IMR-90 (cell line): Measurements from ENCODE around the gene PODNL1. TPM values are rescaled to one million over a fixed set of nuclear protein-coding genes. Genes with fewer than 3 reads are reported as not detected.

Experiments used
- ATAC-seq: fragments of 200-7000 bp; cut with Tn5 transposase; 2 replicates; pipeline ENCODE4 v1.9.1; 2020; ENCODE audit warnings: low read depth, mild to moderate bottlenecking, moderate library complexity
- BruUV-seq: library from RNA; stranded (reverse); fragments of 400-500 nt; replicated peaks from 2 replicates; lab custom pipeline; 2021; lab: Mats Ljungman, UMichigan
- CTCF ChIA-PET: fragments of 300-600 bp; formaldehyde crosslinking; extraction: SDS; loops from one replicate; lab custom pipeline; 2021; ENCODE audit warnings: antibody characterized with exemption; lab: Yijun Ruan, JAX
- POLR2A ChIA-PET: fragments of 300-600 bp; sonication (Branson Sonifier 250); formaldehyde crosslinking; loops from one replicate; lab custom pipeline; 2022; ENCODE audit warnings: antibody characterized with exemption; ENCODE audit not compliant: unreplicated experiment; lab: Charles Lee
- DNase-seq: peaks from one replicate; pipeline ENCODE4 v3.0.0; 2013
- H2AFZ ChIP-seq: replicated peaks from 2 replicates; pipeline ENCODE3; 2013; ENCODE audit warnings: low read length, mild to moderate bottlenecking; ENCODE audit not compliant: poor library complexity
- H2AK5ac ChIP-seq: 2 replicates; pipeline ENCODE4 v1.6.1; 2013; ENCODE audit warnings: low read depth, low read length, inconsistent platforms
- H2AK9ac ChIP-seq: replicated peaks from 2 replicates; pipeline ENCODE3; 2013; ENCODE audit warnings: mild to moderate bottlenecking, low read depth, low read length, moderate library complexity; ENCODE audit not compliant: poor library complexity
- H2BK120ac ChIP-seq: 2 replicates; pipeline ENCODE4 v1.6.1; 2013; ENCODE audit warnings: low read depth, low read length, inconsistent platforms
- H2BK15ac ChIP-seq: 3 replicates; pipeline ENCODE4 v1.6.1; 2013; ENCODE audit warnings: low read depth, low read length, inconsistent platforms
- H2BK20ac ChIP-seq: 2 replicates; pipeline ENCODE4 v1.6.1; 2013; ENCODE audit warnings: low read depth, mild to moderate bottlenecking, inconsistent platforms, low read length, moderate library complexity
- H2BK5ac ChIP-seq: 2 replicates; pipeline ENCODE4 v1.6.1; 2013; ENCODE audit warnings: mild to moderate bottlenecking, low read depth, low read length, inconsistent platforms; ENCODE audit not compliant: poor library complexity, severe bottlenecking
- H3K14ac ChIP-seq: replicated peaks from 2 replicates; pipeline ENCODE4 v1.6.1; 2013; ENCODE audit warnings: low read depth, low read length, inconsistent platforms
- H3K18ac ChIP-seq: 2 replicates; pipeline ENCODE4 v1.6.1; 2013; ENCODE audit warnings: low read depth, low read length, control low read depth
- H3K23ac ChIP-seq: 2 replicates; pipeline ENCODE4 v1.6.1; 2013; ENCODE audit warnings: low read depth, low read length, inconsistent platforms
- H3K27ac ChIP-seq: 2 replicates; pipeline ENCODE4 v1.5.1; 2013; ENCODE audit warnings: mild to moderate bottlenecking, control low read depth, low read length; ENCODE audit not compliant: insufficient read depth
- H3K27me3 ChIP-seq: 2 replicates; pipeline ENCODE4 v1.6.1; 2013; ENCODE audit warnings: low read length; ENCODE audit not compliant: control insufficient read depth, insufficient read depth
- H3K36me3 ChIP-seq: 2 replicates; pipeline ENCODE4 v1.6.1; 2013; ENCODE audit warnings: low read length, mixed read lengths; ENCODE audit not compliant: control insufficient read depth, insufficient read depth
- H3K4ac ChIP-seq: 2 replicates; pipeline ENCODE4 v1.6.1; 2013; ENCODE audit warnings: low read depth, low read length, inconsistent platforms
- H3K4me1 ChIP-seq: 2 replicates; pipeline ENCODE4 v1.6.1; 2013; ENCODE audit warnings: low read length, mixed read lengths; ENCODE audit not compliant: control insufficient read depth, insufficient read depth
- H3K4me2 ChIP-seq: 2 replicates; pipeline ENCODE4 v1.6.1; 2013; ENCODE audit warnings: low read depth, mild to moderate bottlenecking, control low read depth, low read length, moderate library complexity
- H3K4me3 ChIP-seq: 2 replicates; pipeline ENCODE4 v1.5.1; 2013; ENCODE audit warnings: low read depth, mild to moderate bottlenecking, control low read depth, low read length, moderate library complexity; ENCODE audit not compliant: insufficient read depth
- H3K56ac ChIP-seq: 2 replicates; pipeline ENCODE4 v1.6.1; 2013; ENCODE audit warnings: low read length, inconsistent platforms; ENCODE audit not compliant: insufficient read depth; ENCODE audit errors: extremely low read depth
- H3K79me1 ChIP-seq, 2 experiments: 2 replicates each; pipeline ENCODE4 v1.6.1; 2013; ENCODE audit warnings: low read length in 2 of 2, inconsistent platforms in 1 of 2, low read depth in 1 of 2
- H3K9ac ChIP-seq: 2 replicates; pipeline ENCODE4 v1.6.1; 2013; ENCODE audit warnings: low read depth, low read length, control low read depth
- H3K9me1 ChIP-seq: 2 replicates; pipeline ENCODE4 v1.6.1; 2013; ENCODE audit warnings: low read length, inconsistent platforms; ENCODE audit not compliant: insufficient read depth
- H3K9me3 ChIP-seq: 2 replicates; pipeline ENCODE4 v1.6.1; 2013; ENCODE audit warnings: low read length; ENCODE audit not compliant: control insufficient read depth, insufficient read depth
- H4K20me1 ChIP-seq: 2 replicates; pipeline ENCODE4 v1.6.1; 2013; ENCODE audit warnings: low read length, inconsistent platforms; ENCODE audit not compliant: insufficient read depth
- H4K5ac ChIP-seq: 2 replicates; pipeline ENCODE4 v1.6.1; 2013; ENCODE audit warnings: mild to moderate bottlenecking, low read depth, low read length, control low read depth
- H4K8ac ChIP-seq, 2 experiments: 2 replicates each; pipeline ENCODE4 v1.6.1; 2013; ENCODE audit warnings: low read depth in 2 of 2, low read length in 2 of 2, control low read depth in 1 of 2, inconsistent platforms in 1 of 2
- H4K91ac ChIP-seq: 2 replicates; pipeline ENCODE4 v1.6.1; 2013; ENCODE audit warnings: low read depth, low read length, inconsistent platforms; ENCODE audit not compliant: insufficient read depth
- BHLHE40 ChIP-seq: fragments of 150-350 bp; IDR thresholded peaks from 2 replicates; pipeline ENCODE4 v1.6.1; 2016; ENCODE audit warnings: mild to moderate bottlenecking, low read depth, low read length
- FOS ChIP-seq: fragments of 150-350 bp; IDR thresholded peaks from 2 replicates; pipeline ENCODE4 v1.6.1; 2016; ENCODE audit warnings: low read depth, low read length
- MAFK ChIP-seq: IDR thresholded peaks from 2 replicates; pipeline ENCODE4 v1.6.1; 2012; ENCODE audit warnings: low read depth, low read length, improper control_type of control experiment
- MAZ ChIP-seq: IDR thresholded peaks from 2 replicates; pipeline ENCODE4 v1.6.1; 2012; ENCODE audit warnings: low read depth, mild to moderate bottlenecking, low read length, improper control_type of control experiment, moderate library complexity, borderline replicate concordance
- MXI1 ChIP-seq: IDR thresholded peaks from 2 replicates; pipeline ENCODE4 v1.6.1; 2012; ENCODE audit warnings: low read depth, mild to moderate bottlenecking, low read length, moderate library complexity, borderline replicate concordance
- NFE2L2 ChIP-seq: fragments of 150-350 bp; IDR thresholded peaks from 2 replicates; pipeline ENCODE4 v1.6.1; 2016; ENCODE audit warnings: low read depth, mild to moderate bottlenecking, low read length
- POLR2A ChIP-seq: IDR thresholded peaks from 2 replicates; pipeline ENCODE4 v1.6.1; 2012; ENCODE audit warnings: mild to moderate bottlenecking, low read depth, low read length
- RAD21 ChIP-seq: IDR thresholded peaks from 2 replicates; pipeline ENCODE4 v1.6.1; 2012; ENCODE audit warnings: low read length, improper control_type of control experiment
- SMC3 ChIP-seq: fragments of 150-350 bp; IDR thresholded peaks from 2 replicates; pipeline ENCODE4 v1.6.1; 2016; ENCODE audit warnings: low read depth, mild to moderate bottlenecking, antibody characterized with exemption, low read length, moderate library complexity
- USF2 ChIP-seq: fragments of 150-350 bp; IDR thresholded peaks from 2 replicates; pipeline ENCODE4 v1.6.1; 2017; ENCODE audit warnings: mild to moderate bottlenecking, antibody characterized with exemption, low read length, low read depth
- WGBS, 2 experiments: methylation state at CpG; one replicate each; pipeline versions ENCODE4 v1.1.5 to v1.1.7; 2013; ENCODE audit warnings: missing lambda C conversion rate in 2 of 2; ENCODE audit not compliant: insufficient read length in 1 of 2; ENCODE audit errors: extremely low coverage in 2 of 2; 5-methylcytosine and 5-hydroxymethylcytosine counted together
- dilution Hi-C: fragments of 300-500 bp; cut with HindIII; formaldehyde crosslinking; loops from one replicate; pipeline ENCODE4 v1.14.3; 2018; ENCODE audit warnings: low sequenced_read_pairs; ENCODE audit not compliant: unreplicated experiment
- in situ Hi-C: fragments of 300-500 bp; cut with MboI; formaldehyde crosslinking; loops from 3 replicates; pipeline ENCODE4 v1.14.3; 2019; ENCODE audit warnings: low sequenced_read_pairs, inconsistent platforms, mixed read lengths
- intact Hi-C: fragments of 100-400 bp; cut with micrococcal nuclease; formaldehyde crosslinking; loops from 2 replicates; pipeline ENCODE4 v1.10.0; 2022
- polyA plus RNA-seq, 3 experiments: library from polyadenylated mRNA; depleted of rRNA; stranded (reverse); fragments of >200 nt; gene quantifications; 2 replicates each; pipeline ENCODE4 v1.2.3, GENCODE V29; 2012; ENCODE audit warnings: low replicate concordance in 1 of 3
- total RNA-seq: library from RNA; depleted of rRNA; stranded (reverse); fragments of >200 nt; gene quantifications from 2 replicates; pipeline ENCODE4 v1.2.3, GENCODE V29; 2012
- TF ChIP-seq, protein P1 (sequence below): fragments of 150-350 bp; IDR thresholded peaks from 2 replicates; pipeline ENCODE4 v1.6.1; 2016; ENCODE audit warnings: low read depth, mild to moderate bottlenecking, low read length, moderate library complexity, borderline replicate concordance

The PODNL1 gene
- total and polyA plus RNA-seq, 2 of the 4 experiments (the other 2 are of a cell fraction) = under 0.01 to 2.4 TPM

GRCh38 chr19:13926715-13927114, 11.5 kb downstream of the PODNL1 start:
- in situ Hi-C loops = no loop called here

More at GRCh38 chr19:13926715-13927114, 11.5 kb downstream of the PODNL1 start:
- Histone ChIP-seq H3K4me2 (no peak overlapping the region), H4K20me1 (no peaks in the 10 kb centered on the region), H2AK5ac (no peak overlapping the region), H2AFZ (no peak overlapping the region), H3K23ac (no peak overlapping the region), H2BK5ac (no peak overlapping the region), H2BK20ac (no peak overlapping the region), H2BK15ac (no peak overlapping the region), H3K18ac (no peak overlapping the region), H3K9me3 (no peaks in the 10 kb centered on the region), H3K14ac (no peak overlapping the region), H3K27ac (no peak overlapping the region), H3K79me1 (no peaks in the 10 kb centered on the region), H3K9ac (no peak overlapping the region), H4K5ac (no peak overlapping the region), H3K4me3 (no peak overlapping the region), H4K91ac (no peak overlapping the region), H3K56ac (no peak overlapping the region), H2BK120ac (no peak overlapping the region), H3K27me3 (no peaks in the 10 kb centered on the region), H3K9me1 (no peaks in the 10 kb centered on the region), H2AK9ac (no peak overlapping the region), H3K4ac (no peak overlapping the region), H3K36me3 (peaks cover 50% of the 10 kb centered on the region), H3K4me1 (no peaks in the 10 kb centered on the region), H4K8ac (no peak overlapping the region)
- CTCF ChIA-PET = no interaction called here
- WGBS, 2 experiments = 80% methylated on average over 1 of the region's 8 CpGs; no CpG with 5 or more reads in 1 of the 2 experiments
- ATAC-seq (no peak), DNase-seq (no peak)
- no peak for TF ChIP-seq MAZ
- no peak for TF ChIP-seq POLR2A
- TF ChIP-seq SMC3 = no peak
- TF ChIP-seq MAFK = no peak
- TF ChIP-seq BHLHE40 = no peak
- TF ChIP-seq USF2 = no peak
- no peak for TF ChIP-seq NFE2L2
- no peak for TF ChIP-seq FOS
- TF ChIP-seq MXI1 = no peak
- no peak for TF ChIP-seq RAD21
- TF ChIP-seq, protein P1, sequence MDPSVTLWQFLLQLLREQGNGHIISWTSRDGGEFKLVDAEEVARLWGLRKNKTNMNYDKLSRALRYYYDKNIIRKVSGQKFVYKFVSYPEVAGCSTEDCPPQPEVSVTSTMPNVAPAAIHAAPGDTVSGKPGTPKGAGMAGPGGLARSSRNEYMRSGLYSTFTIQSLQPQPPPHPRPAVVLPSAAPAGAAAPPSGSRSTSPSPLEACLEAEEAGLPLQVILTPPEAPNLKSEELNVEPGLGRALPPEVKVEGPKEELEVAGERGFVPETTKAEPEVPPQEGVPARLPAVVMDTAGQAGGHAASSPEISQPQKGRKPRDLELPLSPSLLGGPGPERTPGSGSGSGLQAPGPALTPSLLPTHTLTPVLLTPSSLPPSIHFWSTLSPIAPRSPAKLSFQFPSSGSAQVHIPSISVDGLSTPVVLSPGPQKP = no peak
- POLR2A ChIA-PET = no interaction called here
- intact Hi-C loops (no loop called here), dilution Hi-C loops (no loop called here)
- no TSS peak for BruUV-seq
